H1 (cell line): ENCODE data around the gene MAVS. TPM values are rescaled to one million over a fixed set of nuclear protein-coding genes. Genes with fewer than 3 reads are reported as not detected.

Experiments used
- CTCF ChIA-PET: fragments of 300-600 bp; sonication (Branson Sonifier 250); formaldehyde crosslinking; loops from one replicate; lab custom pipeline; 2021; ENCODE audit not compliant: partially characterized antibody; lab: Charles Lee
- POLR2A ChIA-PET: fragments of 300-600 bp; sonication (Branson Sonifier 250); formaldehyde crosslinking; loops from one replicate; lab custom pipeline; 2021; ENCODE audit warnings: inconsistent platforms; ENCODE audit not compliant: partially characterized antibody; lab: Charles Lee
- DNase-seq, 2 experiments: peaks; one replicate each; pipeline versions ENCODE4 v3.0.0 to v3.0.0-alpha.2; 2010 to 2022; ENCODE audit warnings: low spot score in 2 of 2, low read depth in 1 of 2, mixed read lengths in 1 of 2
- FAIRE-seq: peaks from 2 replicates; lab custom pipeline; 2011; peaks lifted over from hg19 to GRCh38; lab: Jason Lieb, UNC
- H2AFZ ChIP-seq: 2 replicates; pipeline ENCODE4 v1.8.1; 2012; ENCODE audit warnings: low read length, inconsistent platforms
- H2AK5ac ChIP-seq: 2 replicates; pipeline ENCODE4 v1.6.1; 2013; ENCODE audit warnings: low read depth, low read length
- H2BK120ac ChIP-seq: replicated peaks from 2 replicates; pipeline ENCODE3; 2013; ENCODE audit warnings: low read depth, low read length, inconsistent platforms
- H2BK12ac ChIP-seq: 2 replicates; pipeline ENCODE4 v1.6.1; 2013; ENCODE audit warnings: low read depth, low read length
- H2BK15ac ChIP-seq: 2 replicates; pipeline ENCODE4 v1.6.1; 2013; ENCODE audit warnings: low read length
- H2BK20ac ChIP-seq: 2 replicates; pipeline ENCODE4 v1.6.1; 2013; ENCODE audit warnings: low read length
- H2BK5ac ChIP-seq: 2 replicates; pipeline ENCODE4 v1.6.1; 2013; ENCODE audit warnings: low read depth, low read length
- H3K14ac ChIP-seq: 2 replicates; pipeline ENCODE4 v1.6.1; 2013; ENCODE audit warnings: inconsistent platforms; ENCODE audit not compliant: insufficient read length
- H3K18ac ChIP-seq: 2 replicates; pipeline ENCODE4 v1.6.1; 2013; ENCODE audit warnings: low read length; ENCODE audit errors: extremely low read depth
- H3K23ac ChIP-seq: 2 replicates; pipeline ENCODE4 v1.6.1; 2013; ENCODE audit warnings: inconsistent platforms; ENCODE audit not compliant: insufficient read length
- H3K23me2 ChIP-seq: 2 replicates; pipeline ENCODE4 v1.6.1; 2013; ENCODE audit warnings: low read depth, low read length
- H3K27ac ChIP-seq: 2 replicates; pipeline ENCODE4 v1.6.1; 2011; ENCODE audit warnings: low read depth, low read length, inconsistent platforms
- H3K27me3 ChIP-seq, 4 experiments: replicated peaks in 1 of 4; 1 replicate in 1 of 4; 2 replicates in 3 of 4; pipeline versions ENCODE4 v1.6.1 to v1.8.1; 2011 to 2013; ENCODE audit warnings: low read length in 3 of 4, mild to moderate bottlenecking in 3 of 4, inconsistent platforms in 2 of 4, mixed read lengths in 2 of 4, moderate library complexity in 1 of 4; ENCODE audit not compliant: control insufficient read depth in 3 of 4, insufficient read depth in 3 of 4; ENCODE audit errors: extremely low read depth in 1 of 4
- H3K36me3 ChIP-seq, 4 experiments: 2 replicates each; pipeline versions ENCODE4 v1.6.1 to v1.8.1; 2011 to 2013; ENCODE audit warnings: mild to moderate bottlenecking in 4 of 4, low read length in 3 of 4, moderate library complexity in 2 of 4, control low read depth in 1 of 4, inconsistent platforms in 1 of 4; ENCODE audit not compliant: insufficient read depth in 4 of 4, control insufficient read depth in 2 of 4
- H3K4ac ChIP-seq: replicated peaks from 2 replicates; pipeline ENCODE3; 2013; ENCODE audit warnings: low read length, low read depth, mixed read lengths, inconsistent platforms; ENCODE audit not compliant: insufficient read length
- H3K4me1 ChIP-seq, 4 experiments: replicated peaks in 1 of 4; 1 replicate in 1 of 4; 2 replicates in 3 of 4; pipeline versions ENCODE4 v1.6.1 to v1.8.1; 2011 to 2013; ENCODE audit warnings: low read length in 3 of 4, inconsistent platforms in 2 of 4, mixed read lengths in 1 of 4; ENCODE audit not compliant: insufficient read depth in 4 of 4, control insufficient read depth in 3 of 4
- H3K4me2 ChIP-seq, 2 experiments: 2 replicates each; pipeline versions ENCODE4 v1.6.1 to v1.8.1; 2011 to 2013; ENCODE audit warnings: low read depth in 2 of 2, low read length in 2 of 2, control low read depth in 1 of 2, inconsistent platforms in 1 of 2, mild to moderate bottlenecking in 1 of 2; ENCODE audit not compliant: insufficient read depth in 1 of 2
- H3K4me3 ChIP-seq, 4 experiments: fragments of 200-600, 300-600 bp in 1 of 4; sonication (generic), shearing (Covaris generic), sonication (Bioruptor Twin) in 1 of 4; 2 replicates each; pipeline versions ENCODE4 v1.5.1 to v1.8.1; 2011 to 2016; ENCODE audit warnings: low read length in 4 of 4, low read depth in 3 of 4, control low read depth in 2 of 4, inconsistent platforms in 2 of 4, mild to moderate bottlenecking in 2 of 4, mixed read lengths in 1 of 4, moderate library complexity in 1 of 4; ENCODE audit not compliant: insufficient read depth in 2 of 4; ENCODE audit errors: extremely low read depth in 1 of 4
- H3K56ac ChIP-seq: replicated peaks from 2 replicates; pipeline ENCODE3; 2013; ENCODE audit warnings: low read depth, mild to moderate bottlenecking, mixed read lengths, low read length, inconsistent platforms; ENCODE audit not compliant: insufficient read length
- H3K79me1 ChIP-seq: 2 replicates; pipeline ENCODE4 v1.6.1; 2013; ENCODE audit warnings: low read depth, low read length, control low read depth
- H3K79me2 ChIP-seq, 2 experiments: 2 replicates each; pipeline versions ENCODE4 v1.6.1 to v1.8.1; 2012 to 2013; ENCODE audit warnings: low read length in 2 of 2, mild to moderate bottlenecking in 2 of 2, inconsistent platforms in 1 of 2; ENCODE audit not compliant: insufficient read depth in 2 of 2, control insufficient read depth in 1 of 2
- H3K9ac ChIP-seq, 4 experiments: replicated peaks in 1 of 4; 1 replicate in 1 of 4; 2 replicates in 3 of 4; pipeline versions ENCODE4 v1.6.1 to v1.8.1; 2011 to 2013; ENCODE audit warnings: low read depth in 3 of 4, low read length in 3 of 4, control low read depth in 2 of 4, mild to moderate bottlenecking in 2 of 4, moderate library complexity in 2 of 4, inconsistent platforms in 1 of 4; ENCODE audit errors: extremely low read depth in 1 of 4
- H3K9me3 ChIP-seq, 2 experiments: 2 replicates each; pipeline versions ENCODE4 v1.6.1 to v1.8.1; 2012 to 2013; ENCODE audit warnings: mild to moderate bottlenecking in 2 of 2, moderate library complexity in 2 of 2, control low read depth in 1 of 2, inconsistent platforms in 1 of 2, low read depth in 1 of 2, low read length in 1 of 2, mixed read lengths in 1 of 2; ENCODE audit not compliant: insufficient read depth in 2 of 2
- H4K20me1 ChIP-seq, 2 experiments: replicated peaks in 1 of 2; 2 replicates each; pipeline versions ENCODE3 to v1.8.1; 2011 to 2013; ENCODE audit warnings: inconsistent platforms in 2 of 2, low read length in 2 of 2, mild to moderate bottlenecking in 1 of 2; ENCODE audit not compliant: insufficient read depth in 2 of 2, control insufficient read depth in 1 of 2
- H4K5ac ChIP-seq: 2 replicates; pipeline ENCODE4 v1.6.1; 2013; ENCODE audit warnings: low read length, low read depth, mixed read lengths, inconsistent platforms; ENCODE audit not compliant: insufficient read length
- H4K8ac ChIP-seq: 2 replicates; pipeline ENCODE4 v1.8.0; 2013; ENCODE audit warnings: mild to moderate bottlenecking, moderate library complexity, low read length, inconsistent platforms; ENCODE audit not compliant: insufficient read depth; ENCODE audit errors: extremely low read depth
- H4K91ac ChIP-seq: replicated peaks from 2 replicates; pipeline ENCODE3; 2013; ENCODE audit warnings: low read length, mixed read lengths, inconsistent platforms; ENCODE audit not compliant: insufficient read length
- CTCF ChIP-seq, 3 experiments: IDR thresholded peaks; 1 replicate in 2 of 3; 2 replicates in 1 of 3; pipeline versions ENCODE4 v1.5.1 to v1.6.1; 2011; ENCODE audit warnings: low read length in 3 of 3, mild to moderate bottlenecking in 3 of 3, inconsistent platforms in 2 of 3, low read depth in 1 of 3, moderate library complexity in 1 of 3; ENCODE audit not compliant: insufficient read depth in 1 of 3; ENCODE audit errors: control extremely low read depth in 1 of 3
- GABPA ChIP-seq: IDR thresholded peaks from 2 replicates; pipeline ENCODE4 v1.6.1; 2011; ENCODE audit warnings: mild to moderate bottlenecking, low read length, moderate library complexity, borderline replicate concordance; ENCODE audit not compliant: insufficient read depth
- MAFK ChIP-seq: IDR thresholded peaks from 2 replicates; pipeline ENCODE4 v1.6.1; 2012; ENCODE audit warnings: low read depth, mild to moderate bottlenecking, improper control_type of control experiment, low read length
- RAD21 ChIP-seq, 2 experiments: IDR thresholded peaks in 1 of 2; conservative IDR thresholded peaks in 1 of 2; 2 replicates each; pipeline ENCODE4 v1.6.1; 2011; ENCODE audit warnings: low read depth in 2 of 2, low read length in 2 of 2, improper control_type of control experiment in 1 of 2, inconsistent platforms in 1 of 2, mild to moderate bottlenecking in 1 of 2, moderate library complexity in 1 of 2
- WGBS, 2 experiments: shearing (Covaris generic) in 1 of 2; methylation state at CpG; one replicate each; pipeline versions ENCODE4 v1.1.6 to v1.1.7; 2013 to 2015; ENCODE audit warnings: low lambda C conversion rate in 2 of 2, mixed read lengths in 2 of 2, inconsistent platforms in 1 of 2, low coverage in 1 of 2, missing lambda C conversion rate in 1 of 2; ENCODE audit not compliant: insufficient replicate concordance in 2 of 2, insufficient coverage in 1 of 2, insufficient read length in 1 of 2; ENCODE audit errors: extremely low coverage in 1 of 2, missing lambda C conversion rate in 1 of 2; 5-methylcytosine and 5-hydroxymethylcytosine counted together
- polyA plus RNA-seq, 7 experiments: library from polyadenylated mRNA; depleted of rRNA in 3 of 7; stranded (reverse) in 5 of 7; unstranded in 2 of 7; fragments of >200 nt in 5 of 7; fragments of 200-250 nt in 2 of 7; gene quantifications; 1 replicate in 5 of 7; 2 replicates in 1 of 7; 4 replicates in 1 of 7; pipeline versions ENCODE4 v1.2.1 to v1.2.3, GENCODE V29; 2011 to 2013; ENCODE audit warnings: missing spikeins in 2 of 7, mixed read lengths in 2 of 7
- total RNA-seq: library from RNA; stranded (reverse); fragmentation: NEBNext Ultra II Directional; extraction: Animal tissue kit (Norgen Biotek cat#: 25700); gene quantifications from 2 replicates; pipeline ENCODE4 v1.2.1, GENCODE V29; 2021

MAVS gene
- total and polyA plus RNA-seq, 2 of the 8 experiments (the other 6 are each of a cell fraction or from before 2014, with no cell fraction given): 9.9 to 24.3 TPM

GRCh38 chr20:3925113-3925695 is 78.6 kb downstream of the MAVS start:
- Histone ChIP-seq H2BK120ac (no peak overlapping the region), H2AK5ac (no peak overlapping the region), H3K4ac (no peak overlapping the region), H3K23me2 (no peaks in the 10 kb centered on the region), H2BK5ac (no peak overlapping the region), H3K4me2 (no peak overlapping the region), H2BK15ac (no peak overlapping the region), H3K36me3 (peaks cover 10 to 44% (median 18%) of the 10 kb centered on the region in 4 experiments; a peak in 7 of 8 replicates), H3K56ac (no peak overlapping the region), H4K5ac (no peak overlapping the region), H2BK12ac (no peak overlapping the region), H3K9me3 (no peaks in the 10 kb centered on the region), H3K9ac (no peak overlapping the region), H4K91ac (no peak overlapping the region), H2AFZ (no peak overlapping the region), H3K14ac (no peak overlapping the region), H3K23ac (no peak overlapping the region), H3K18ac (no peak overlapping the region), H2BK20ac (no peak overlapping the region), H3K4me1 (peaks cover 0 to 19% (median 2%) of the 10 kb centered on the region in 4 experiments; a peak in 3 of 7 replicates), H3K79me1 (peaks cover 8% of the 10 kb centered on the region), H4K20me1 (peaks cover 34 to 39% of the 10 kb centered on the region in 2 experiments), H3K79me2 (peaks cover 0 to 20% of the 10 kb centered on the region in 2 experiments; a peak in 1 of 4 replicates), H3K4me3 (no peak overlapping the region), H3K27ac (no peak overlapping the region), H4K8ac (no peak overlapping the region), H3K27me3 (no peaks in the 10 kb centered on the region)
- CTCF ChIA-PET: interaction anchor here (0.6 to 4.2 kb wide), 8 partner anchors 15 to 168 kb away, joined by 3 to 33 read pairs (median 4); no protein-coding TSS in a partner anchor
- POLR2A ChIA-PET: interaction anchor here (0.7 to 7.1 kb wide), 11 partner anchors 8 to 147 kb away, joined by 3 to 57 read pairs (median 7); no protein-coding TSS in a partner anchor
- WGBS, 2 experiments: 91% methylated on average over 11 of the region's 11 CpGs; no CpG with 5 or more reads in 1 of the 2 experiments
- DNase-seq (no peak), FAIRE-seq (no peak)
- TF ChIP-seq GABPA (no peak), MAFK (no peak), CTCF (IDR thresholded peaks at IDR 0.05; ENCODE audit: control extremely low read depth in 1 of 3, insufficient read depth in 1 of 3, low read depth in 1 of 3, low read length in 3 of 3) (no peak), RAD21 (IDR thresholded peaks at IDR 0.05 in 1 of 2, conservative IDR thresholded peaks at IDR 0.05 in 1 of 2; ENCODE audit: low read depth in 2 of 2, low read length in 2 of 2) (no peak)
